ENCODE measurements around the gene MLX. TPM values are rescaled to one million over a fixed set of nuclear protein-coding genes. Genes with fewer than 3 reads are reported as not detected.
A peak's percentile ranks its signal among the peaks of the same experiment; 100 is the strongest.

The MLX gene
- total and polyA plus RNA-seq, 2 donors (not counting 1 experiment from before 2014, with no cell fraction given) = 62.4 to 66.6 TPM

GRCh38 chr17:42553161-42553818 is 13.6 kb upstream of the MLX start:
- Histone ChIP-seq H3K9ac (ENCODE audit: low read length) (no peak overlapping the region), H3K36me3 (replicated peaks in 1 of 2; ENCODE audit: control extremely low read depth in 1 of 2, control insufficient read depth in 1 of 2, extremely low read depth in 1 of 2, insufficient read depth in 2 of 2, low read length in 1 of 2) (no peaks in the 10 kb centered on the region), H3K4me1 (ENCODE audit: control insufficient read depth in 2 of 2, insufficient read depth in 2 of 2, low read length in 2 of 2) (peaks cover 20 to 36% of the 10 kb centered on the region in 2 donors), H3K79me2 (ENCODE audit: control insufficient read depth, insufficient read depth, low read length) (peaks cover 17% of the 10 kb centered on the region), H3K9me3 (ENCODE audit: control extremely low read depth in 1 of 3, control insufficient read depth in 2 of 3, insufficient read depth in 1 of 3, low read length in 2 of 3) (no peaks in the 10 kb centered on the region), H2AFZ (ENCODE audit: insufficient read depth, low read depth, low read length, poor library complexity, severe bottlenecking) (no peak overlapping the region), H3K27me3 (replicated peaks in 1 of 4; ENCODE audit: control extremely low read depth in 1 of 4, control insufficient read depth in 3 of 4, insufficient read depth in 4 of 4, low read length in 3 of 4) (no peaks in the 10 kb centered on the region), H4K20me1 (ENCODE audit: control insufficient read depth, insufficient read depth, low read length, poor library complexity, severe bottlenecking) (peaks cover 6% of the 10 kb centered on the region), H3K4me2 (replicated peaks; ENCODE audit: low read depth, low read length, poor library complexity, severe bottlenecking) (peak overlapping the region; percentile 97), H3K27ac (ENCODE audit: low read length in 2 of 2) (no peak overlapping the region), H3K4me3 (ENCODE audit: control extremely low read depth in 1 of 5, extremely low read depth in 1 of 5, insufficient read depth in 1 of 5, low read depth in 2 of 5, low read length in 4 of 5) (no peak overlapping the region)
- no peak for TF ChIP-seq CTCF (IDR thresholded peaks at IDR 0.05)
- ChIA-PET CTCF (interaction anchor here (2.7 kb wide), 1 partner anchor 25 kb away, joined by 17 read pairs; the partner anchor contains the start of gene PSMC3IP), POLR2A (interaction anchor here (1.8 kb wide), 1 partner anchor 165 kb away, joined by 3 read pairs; the partner anchor contains the start of gene STAT3)
- WGBS (ENCODE audit: insufficient coverage) = 95% methylated on average over 44 of the region's 45 CpGs
- Mint-ChIP-seq H3K4me3 (peak overlapping the region; percentile 96), H3K27ac (peak overlapping the region; percentile 98), H3K4me1 (peaks cover 28% of the 10 kb centered on the region), H3K27me3 (no peaks in the 10 kb centered on the region), H3K9me3 (ENCODE audit: insufficient read depth) (no peaks in the 10 kb centered on the region)
- intact Hi-C loops (cut with micrococcal nuclease) = loop anchor here (5.0 kb wide), 1 partner anchor 269 kb away; the partner anchor contains the start of gene BECN1
- no peak for ATAC-seq (ENCODE audit: low read depth)
- DNase-seq = no peak

GRCh38 chr17:42553866-42554249 is 13.0 kb upstream of the MLX start:
- ChIA-PET POLR2A (interaction anchor here (0.8 to 1.8 kb wide), 7 partner anchors 9 to 165 kb away, joined by 3 to 18 read pairs (median 6); partner anchors contain the start of genes COASY, MLX, NAGLU and PSMC3IP), CTCF (interaction anchor here (0.6 to 2.7 kb wide), 6 partner anchors 13 to 431 kb away, joined by 3 to 17 read pairs (median 4); partner anchors contain the start of genes MLX, NAGLU and PSMC3IP)
- peak overlapping the region; percentile 84 for H2AFZ ChIP-seq (ENCODE audit: insufficient read depth, low read depth, low read length, poor library complexity, severe bottlenecking)
- peak overlapping the region in 4 of 5 experiments; percentile 89 to 99 (median 94) for H3K4me3 ChIP-seq (ENCODE audit: control extremely low read depth in 1 of 5, extremely low read depth in 1 of 5, insufficient read depth in 1 of 5, low read depth in 2 of 5, low read length in 4 of 5)
- no peaks in the 10 kb centered on the region for H3K9me3 Mint-ChIP-seq (ENCODE audit: insufficient read depth)
- H3K27ac Mint-ChIP-seq = peak overlapping the region; percentile 98
- peaks cover 6% of the 10 kb centered on the region for H4K20me1 ChIP-seq (ENCODE audit: control insufficient read depth, insufficient read depth, low read length, poor library complexity, severe bottlenecking)
- ATAC-seq (ENCODE audit: low read depth) = no peak
- peaks cover 17% of the 10 kb centered on the region for H3K79me2 ChIP-seq (ENCODE audit: control insufficient read depth, insufficient read depth, low read length)
- H3K9me3 ChIP-seq (ENCODE audit: control extremely low read depth in 1 of 3, control insufficient read depth in 2 of 3, insufficient read depth in 1 of 3, low read length in 2 of 3) = no peaks in the 10 kb centered on the region
- H3K36me3 ChIP-seq (replicated peaks in 1 of 2; ENCODE audit: control extremely low read depth in 1 of 2, control insufficient read depth in 1 of 2, extremely low read depth in 1 of 2, insufficient read depth in 2 of 2, low read length in 1 of 2) = no peaks in the 10 kb centered on the region
- intact Hi-C loops (cut with micrococcal nuclease) = loop anchor here (1.0 to 5.0 kb wide), 4 partner anchors 8 to 268 kb away; partner anchors contain the start of genes BECN1, COASY, NAGLU and PSMC3IP
- peak overlapping the region; percentile 88 for H3K9ac ChIP-seq (ENCODE audit: low read length)
- 63% methylated on average over 16 of the region's 16 CpGs for WGBS (ENCODE audit: insufficient coverage)
- H3K27me3 Mint-ChIP-seq = no peaks in the 10 kb centered on the region
- TF ChIP-seq CTCF (IDR thresholded peaks at IDR 0.05) (no peak), EZH2 (IDR thresholded peaks at IDR 0.05; ENCODE audit: borderline replicate concordance, insufficient read depth, low read depth, low read length, poor library complexity, severe bottlenecking) (no peak)
- peaks cover 25% of the 10 kb centered on the region for H3K4me1 Mint-ChIP-seq
- H3K4me1 ChIP-seq (ENCODE audit: control insufficient read depth in 2 of 2, insufficient read depth in 2 of 2, low read length in 2 of 2) = peaks cover 18 to 32% of the 10 kb centered on the region in 2 donors
- peak overlapping the region; percentile 97 for H3K4me2 ChIP-seq (replicated peaks; ENCODE audit: low read depth, low read length, poor library complexity, severe bottlenecking)
- H3K27ac ChIP-seq (ENCODE audit: low read length in 2 of 2) = peak overlapping the region; percentile 88 to 96
- peak overlapping the region; percentile 96 for H3K4me3 Mint-ChIP-seq
- no peak for DNase-seq
- H3K27me3 ChIP-seq (replicated peaks in 1 of 4; ENCODE audit: control extremely low read depth in 1 of 4, control insufficient read depth in 3 of 4, insufficient read depth in 4 of 4, low read length in 3 of 4) = no peaks in the 10 kb centered on the region
